SK-N-MC (cell line): ENCODE results near the gene TUBA8.

ENCODE experiments used
- EZH2 ChIP-seq: fragments of 200-600 bp; sonication (generic); IDR thresholded peaks from one replicate; pipeline ENCODE4 v1.6.1; 2017; ENCODE audit warnings: antibody characterized with exemption
- POLR2AphosphoS5 ChIP-seq: IDR thresholded peaks from 2 replicates; pipeline ENCODE4 v1.6.1; 2012; ENCODE audit warnings: mild to moderate bottlenecking, low read depth, low read length, borderline replicate concordance

DNA sequence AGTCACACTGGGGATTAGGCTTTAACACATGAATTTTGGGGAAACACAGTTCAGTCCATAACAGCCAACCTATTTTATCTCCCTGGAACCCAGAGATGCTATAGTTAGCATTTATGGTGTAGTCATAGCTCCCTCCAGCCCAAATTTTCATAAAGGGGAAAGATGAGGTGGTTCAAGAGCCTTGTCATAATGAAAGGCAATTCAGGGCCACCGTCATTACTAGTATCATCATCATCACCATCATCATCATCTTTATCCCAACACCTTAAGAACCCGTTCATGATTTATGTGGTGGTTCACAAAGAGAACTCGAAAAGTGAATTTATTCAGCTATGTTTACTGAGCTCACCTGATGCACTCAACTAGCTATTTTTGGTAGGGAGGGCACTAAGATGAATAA is 2.4 kb upstream of the TUBA8 start:
- no peak for TF ChIP-seq POLR2AphosphoS5
- no peak for TF ChIP-seq EZH2
